ENCODE measurements around the gene RYK.

DNA sequence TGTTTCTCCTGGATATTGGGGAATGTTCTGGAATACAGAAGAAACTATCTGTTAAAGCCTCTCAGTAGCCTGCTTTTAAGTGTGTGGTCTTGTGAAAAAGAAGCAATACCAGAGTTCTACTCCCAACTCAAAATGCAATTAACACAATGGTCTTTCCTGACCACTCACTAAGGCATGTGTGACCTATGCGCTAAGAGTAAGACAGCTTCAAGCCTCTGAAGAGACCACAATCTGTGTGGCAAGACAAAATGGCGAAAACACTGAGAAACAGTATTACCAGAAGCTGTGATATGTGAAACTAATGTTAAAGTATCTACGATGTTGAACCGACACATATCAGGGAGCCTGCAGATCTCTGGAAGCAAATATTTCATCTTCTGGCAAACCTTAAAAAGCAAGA lies 33.8 kb downstream of the RYK start:
- TF ChIP-seq GATA2 (IDR thresholded peaks at IDR 0.05; ENCODE audit: low read depth, low read length): no peak
- TF ChIP-seq GATA3 (IDR thresholded peaks at IDR 0.05; ENCODE audit: low read depth, low read length): no peak

Measured in SH-SY5Y (cell line).